ENCODE measurements around the gene HIGD1C.

DNA sequence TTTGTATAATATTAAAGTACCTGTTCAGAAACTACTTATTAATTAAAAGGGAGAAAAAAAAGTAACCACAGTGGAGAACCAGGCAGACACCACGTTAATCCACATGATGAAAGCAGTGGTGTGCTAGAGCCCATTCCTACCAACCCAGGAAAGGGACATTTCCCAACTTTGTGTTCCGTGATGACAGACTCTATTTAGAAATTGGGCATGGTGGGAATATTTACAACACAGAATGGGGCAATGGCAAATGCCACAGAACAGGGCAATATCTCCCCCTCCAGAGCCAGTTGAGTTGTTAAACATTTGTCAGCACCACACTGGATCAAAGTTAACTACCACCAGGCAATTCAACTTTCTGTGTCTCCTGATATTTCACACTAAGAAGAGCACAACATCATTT lies 1.2 kb upstream of the HIGD1C start:
- TF ChIP-seq CTCF (IDR thresholded peaks at IDR 0.05; ENCODE audit: low read length) (no peak), EZH2 (IDR thresholded peaks at IDR 0.05; ENCODE audit: borderline replicate concordance, low read length) (no peak)
